Fibroblast of skin of back (primary cell): Measurements from ENCODE around the gene MGAT1.
"Not testable (repeated sequence)": the region's sequence is repeated elsewhere in the genome, so short reads cannot be mapped to it uniquely, and the experiment has no call there.

Experiments
- DNase-seq: peaks from one replicate; pipeline ENCODE4 v3.0.0-alpha.2; 2013

MGAT1 gene

GRCh38 chr5:180784497-180785097 lies 18.0 kb downstream of the MGAT1 start:
- peak; percentile 86 for DNase-seq

GRCh38 chr5:180783340-180784052 lies 19.1 kb downstream of the MGAT1 start:
- no peak for DNase-seq

GRCh38 chr5:180782748-180783147 lies 19.9 kb downstream of the MGAT1 start:
- no peak for DNase-seq

- not testable (repeated sequence) for DNase-seq
These were observed 20.7 kb downstream of the MGAT1 start for GRCh38 chr5:180781900-180782326.

GRCh38 chr5:180779985-180780610 lies 22.5 kb downstream of the MGAT1 start:
- DNase-seq: no peak

- DNase-seq: no peak
These were observed 25.1 kb downstream of the MGAT1 start for GRCh38 chr5:180777475-180777874.

- DNase-seq: no peak
These were observed 26.2 kb downstream of the MGAT1 start for GRCh38 chr5:180776376-180776775.

- DNase-seq: no peak
These were observed 27.0 kb downstream of the MGAT1 start for GRCh38 chr5:180775624-180776023.

GRCh38 chr5:180771839-180772238 lies 30.8 kb downstream of the MGAT1 start:
- DNase-seq: no peak

- no peak for DNase-seq
These were observed 32.8 kb downstream of the MGAT1 start for GRCh38 chr5:180769821-180770220.

- DNase-seq: no peak
These were observed 47.0 kb downstream of the MGAT1 start for GRCh38 chr5:180755601-180756000.

GRCh38 chr5:180744253-180744652 lies 58.4 kb downstream of the MGAT1 start:
- DNase-seq: no peak

GRCh38 chr5:180742727-180743126 lies 59.9 kb downstream of the MGAT1 start:
- DNase-seq: no peak

GRCh38 chr5:180740953-180741352 lies 61.7 kb downstream of the MGAT1 start:
- DNase-seq: not testable (repeated sequence)

- DNase-seq: no peak
These were observed 62.6 kb downstream of the MGAT1 start, which contains the start of gene OR2Y1 for GRCh38 chr5:180739958-180740357. TSS of gene OR2Y1 (minus strand) at chr5:180740058. CDS start at chr5:180740058, 0 bp downstream.

GRCh38 chr5:180739271-180739670 lies 63.3 kb downstream of the MGAT1 start:
- no peak for DNase-seq

GRCh38 chr5:180736536-180736935 lies 66.1 kb downstream of the MGAT1 start:
- DNase-seq: no peak
